WTC11 (cell line): ENCODE data around the gene GABRB1. TPM values are rescaled to one million over a fixed set of nuclear protein-coding genes. Genes with fewer than 3 reads are reported as not detected.

Experiments used
- ATAC-seq: fragments of 200-7000 bp; cut with Tn5 transposase; 2 replicates; pipeline ENCODE4 v1.10.0; 2021; ENCODE audit warnings: mild to moderate bottlenecking, moderate library complexity
- CTCF ChIA-PET: fragments of 300-600 bp; sonication (Branson Sonifier 250); formaldehyde crosslinking; loops from one replicate; lab custom pipeline; 2021; ENCODE audit warnings: antibody characterized with exemption; lab: Charles Lee
- POLR2A ChIA-PET: fragments of 350-600 bp; sonication (Branson Sonifier 250); formaldehyde crosslinking; loops from one replicate; lab custom pipeline; 2021; ENCODE audit warnings: antibody characterized with exemption; lab: Charles Lee
- DNase-seq: peaks from one replicate; pipeline ENCODE4 v3.0.0; 2021; ENCODE audit warnings: low spot score
- H3K27ac Mint-ChIP-seq: 2 replicates; pipeline ENCODE4 v1.8.0; 2021; ENCODE audit warnings: mixed read lengths
- H3K27me3 Mint-ChIP-seq: 2 replicates; pipeline ENCODE4 v1.8.0; 2021; ENCODE audit warnings: low read depth, mild to moderate bottlenecking, moderate library complexity, mixed read lengths
- H3K36me3 Mint-ChIP-seq: 2 replicates; pipeline ENCODE4 v1.8.0; 2021; ENCODE audit warnings: mixed read lengths
- H3K4me1 Mint-ChIP-seq: 2 replicates; pipeline ENCODE4 v1.8.0; 2022; ENCODE audit warnings: mixed read lengths
- H3K4me3 Mint-ChIP-seq: 2 replicates; pipeline ENCODE4 v1.8.0; 2021; ENCODE audit warnings: mild to moderate bottlenecking, moderate library complexity, mixed read lengths
- H3K9me3 Mint-ChIP-seq: 2 replicates; pipeline ENCODE4 v1.8.0; 2021; ENCODE audit warnings: mixed read lengths
- CREB1 ChIP-seq: sonication (generic); formaldehyde crosslinking; IDR thresholded peaks from 2 replicates; pipeline ENCODE4 v1.8.0; 2023; ENCODE audit warnings: mild to moderate bottlenecking, missing genetic modification reagents
- FOXK1 ChIP-seq: sonication (generic); formaldehyde crosslinking; IDR thresholded peaks from 2 replicates; pipeline ENCODE4 v1.8.0; 2022; ENCODE audit warnings: mild to moderate bottlenecking, moderate library complexity, missing genetic modification reagents
- NFYB ChIP-seq: sonication (generic); formaldehyde crosslinking; conservative IDR thresholded peaks from 2 replicates; pipeline ENCODE4 v1.8.0; 2022; ENCODE audit warnings: low read depth, missing genetic modification reagents
- NR2C2 ChIP-seq: sonication (generic); formaldehyde crosslinking; IDR thresholded peaks from 2 replicates; pipeline ENCODE4 v1.8.0; 2022; ENCODE audit warnings: mild to moderate bottlenecking, missing genetic modification reagents
- NR3C1 ChIP-seq: sonication (generic); formaldehyde crosslinking; conservative IDR thresholded peaks from 2 replicates; pipeline ENCODE4 v1.8.1; 2023; ENCODE audit warnings: low read depth, mild to moderate bottlenecking, missing genetic modification reagents
- OVOL2 ChIP-seq: fragments of 250-450 bp; sonication (Bioruptor Pico); IDR thresholded peaks from 2 replicates; pipeline ENCODE4 v1.9.0; 2021; ENCODE audit warnings: mild to moderate bottlenecking, borderline replicate concordance
- RORB ChIP-seq: fragments of 250-450 bp; sonication (Bioruptor Pico); IDR thresholded peaks from 2 replicates; pipeline ENCODE4 v1.9.0; 2021; ENCODE audit warnings: mild to moderate bottlenecking
- SMAD3 ChIP-seq: sonication (generic); formaldehyde crosslinking; IDR thresholded peaks from 2 replicates; pipeline ENCODE4 v1.8.0; 2022; ENCODE audit warnings: missing genetic modification reagents, mild to moderate bottlenecking, borderline replicate concordance
- ZBTB21 ChIP-seq: sonication (generic); formaldehyde crosslinking; IDR thresholded peaks from 2 replicates; pipeline ENCODE4 v1.8.1; 2023; ENCODE audit warnings: mild to moderate bottlenecking, missing genetic modification reagents, borderline replicate concordance
- ZNF219 ChIP-seq: sonication (generic); formaldehyde crosslinking; IDR thresholded peaks from 2 replicates; pipeline ENCODE4 v1.8.0; 2023; ENCODE audit warnings: missing genetic modification reagents, mild to moderate bottlenecking, borderline replicate concordance
- ZNF232 ChIP-seq: sonication (generic); formaldehyde crosslinking; IDR thresholded peaks from 2 replicates; pipeline ENCODE4 v1.8.0; 2022; ENCODE audit warnings: mild to moderate bottlenecking, missing genetic modification reagents
- ZNF263 ChIP-seq: sonication (generic); formaldehyde crosslinking; IDR thresholded peaks from 2 replicates; pipeline ENCODE4 v1.8.1; 2022; ENCODE audit warnings: low read depth, mild to moderate bottlenecking, moderate library complexity, missing genetic modification reagents
- ZNF416 ChIP-seq: fragments of 250-450 bp; sonication (Bioruptor Pico); IDR thresholded peaks from 2 replicates; pipeline ENCODE4 v1.9.0; 2021; ENCODE audit warnings: mild to moderate bottlenecking, inconsistent platforms
- ZNF423 ChIP-seq: fragments of 250-450 bp; sonication (Bioruptor Pico); IDR thresholded peaks from 2 replicates; pipeline ENCODE4 v2.1.2; 2022; ENCODE audit warnings: mild to moderate bottlenecking, moderate library complexity
- total RNA-seq: library from RNA; stranded (reverse); gene quantifications from 3 replicates; pipeline ENCODE4 v1.2.3, GENCODE V29; 2021
- TF ChIP-seq, protein P1 (sequence below): fragments of 250-450 bp; sonication (Bioruptor Pico); IDR thresholded peaks from 2 replicates; pipeline ENCODE4 v1.9.0; 2021; ENCODE audit warnings: moderate library complexity, mild to moderate bottlenecking, inconsistent platforms, borderline replicate concordance
- TF ChIP-seq, protein P2 (sequence below): sonication (generic); formaldehyde crosslinking; IDR thresholded peaks from 2 replicates; pipeline ENCODE4 v1.8.0; 2022; ENCODE audit warnings: mild to moderate bottlenecking, missing genetic modification reagents
- TF ChIP-seq, protein P3 (sequence below): sonication (generic); formaldehyde crosslinking; IDR thresholded peaks from 2 replicates; pipeline ENCODE4 v1.8.1; 2023; ENCODE audit warnings: mild to moderate bottlenecking, missing genetic modification reagents
- TF ChIP-seq, protein P4 (sequence below): sonication (generic); formaldehyde crosslinking; IDR thresholded peaks from 2 replicates; pipeline ENCODE4 v1.8.0; 2022; ENCODE audit warnings: mild to moderate bottlenecking, missing genetic modification reagents
- TF ChIP-seq, protein P5 (sequence below): sonication (generic); formaldehyde crosslinking; IDR thresholded peaks from 2 replicates; pipeline ENCODE4 v1.8.1; 2023; ENCODE audit warnings: mild to moderate bottlenecking, missing genetic modification reagents
- TF ChIP-seq, protein P6 (sequence below): sonication (generic); formaldehyde crosslinking; IDR thresholded peaks from 2 replicates; pipeline ENCODE4 v1.8.1; 2022; ENCODE audit warnings: missing genetic modification reagents, borderline replicate concordance

GABRB1 gene
- total RNA-seq, 1 experiment from 2014 or later = 0.66 TPM

DNA sequence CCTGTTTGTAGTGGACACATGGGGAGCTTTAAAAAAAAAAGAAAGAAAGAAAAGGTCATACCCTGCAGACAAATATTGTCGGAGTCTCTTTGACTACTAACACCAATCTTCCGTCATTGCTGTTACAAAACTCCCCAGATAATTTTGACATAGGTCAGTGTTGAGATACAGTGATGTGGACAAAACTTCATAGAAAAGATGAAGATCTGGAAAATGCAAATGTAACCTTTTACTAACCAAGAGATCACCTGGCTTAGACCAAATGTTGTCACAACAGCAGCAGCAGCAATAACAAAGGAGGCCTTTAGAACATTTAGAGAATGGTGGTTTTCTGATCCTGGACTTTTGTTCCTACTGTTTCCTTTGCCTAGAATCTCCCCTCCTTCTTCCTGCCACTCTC is 440.2 kb downstream of the GABRB1 start:
- Mint-ChIP-seq H3K27me3 (no peaks in the 10 kb centered on the region), H3K9me3 (no peaks in the 10 kb centered on the region), H3K36me3 (no peaks in the 10 kb centered on the region), H3K4me3 (no peak overlapping the region), H3K27ac (0 out of 2 replicates have a peak overlapping the region, but pooled peaks have one; percentile 2)
- POLR2A ChIA-PET = no interaction called here
- DNase-seq = no peak
- TF ChIP-seq, protein P1, sequence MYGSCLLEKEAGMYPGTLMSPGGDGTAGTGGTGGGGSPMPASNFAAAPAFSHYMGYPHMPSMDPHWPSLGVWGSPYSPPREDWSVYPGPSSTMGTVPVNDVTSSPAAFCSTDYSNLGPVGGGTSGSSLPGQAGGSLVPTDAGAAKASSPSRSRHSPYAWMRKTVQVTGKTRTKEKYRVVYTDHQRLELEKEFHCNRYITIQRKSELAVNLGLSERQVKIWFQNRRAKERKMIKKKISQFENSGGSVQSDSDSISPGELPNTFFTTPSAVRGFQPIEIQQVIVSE (CRISPR knock-in tag) = no peak
- no peak for TF ChIP-seq NR3C1 (CRISPR knock-in tag)
- no peak for TF ChIP-seq OVOL2 (CRISPR knock-in tag)
- TF ChIP-seq, all 79 proteins: peak for 0
- CTCF ChIA-PET = no interaction called here
- H3K4me1 Mint-ChIP-seq = peaks cover 17% of the 10 kb centered on the region
- ATAC-seq = no peak; the same call in 1 of the 2 replicates

DNA sequence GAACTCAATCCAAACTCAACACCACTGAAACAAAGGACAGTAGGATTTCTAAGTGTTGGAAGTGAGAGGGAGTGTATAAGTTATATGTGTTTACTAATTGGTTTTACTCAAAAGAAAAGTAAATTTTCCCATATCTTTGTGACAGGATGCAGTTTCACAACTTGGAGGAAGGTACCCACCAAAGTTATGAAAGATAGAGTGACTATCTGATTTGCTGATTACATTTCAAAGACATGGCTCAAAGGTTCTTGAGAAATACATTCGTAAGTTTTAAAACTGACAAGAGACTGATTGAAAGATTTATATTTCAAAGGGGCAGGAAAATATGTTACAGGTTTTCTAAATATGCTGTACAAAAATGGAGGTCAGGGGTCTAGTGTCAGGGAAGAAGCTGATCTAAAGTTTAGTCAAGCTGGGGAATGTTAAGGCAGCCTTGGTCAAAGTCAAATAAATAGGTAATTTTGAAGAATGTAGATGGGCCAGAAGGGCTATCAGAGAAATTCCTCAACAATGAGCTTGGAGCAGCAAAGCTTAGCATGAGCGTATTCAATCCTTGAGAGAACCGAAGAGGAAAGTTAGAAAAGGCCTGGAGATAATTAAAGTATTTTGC is 441.9 kb downstream of the GABRB1 start:
- ATAC-seq = no peak
- peaks cover 18% of the 10 kb centered on the region for H3K4me1 Mint-ChIP-seq
- no peak overlapping the region for H3K27ac Mint-ChIP-seq
- ChIA-PET CTCF (interaction anchor here (0.6 to 1.2 kb wide), 2 partner anchors 9 to 91 kb away, joined by 3 to 4 read pairs; no protein-coding TSS in a partner anchor), POLR2A (no interaction called here)
- DNase-seq = no peak
- TF ChIP-seq CREB1 (no peak), NR3C1 (CRISPR knock-in tag) (no peak), ZNF263 (CRISPR knock-in tag) (no peak), ZBTB21 (CRISPR knock-in tag) (no peak), RORB (CRISPR knock-in tag) (no peak), ZNF416 (CRISPR knock-in tag) (no peak), FOXK1 (CRISPR knock-in tag) (no peak), ZNF219 (CRISPR knock-in tag) (no peak)
- TF ChIP-seq, protein P2, sequence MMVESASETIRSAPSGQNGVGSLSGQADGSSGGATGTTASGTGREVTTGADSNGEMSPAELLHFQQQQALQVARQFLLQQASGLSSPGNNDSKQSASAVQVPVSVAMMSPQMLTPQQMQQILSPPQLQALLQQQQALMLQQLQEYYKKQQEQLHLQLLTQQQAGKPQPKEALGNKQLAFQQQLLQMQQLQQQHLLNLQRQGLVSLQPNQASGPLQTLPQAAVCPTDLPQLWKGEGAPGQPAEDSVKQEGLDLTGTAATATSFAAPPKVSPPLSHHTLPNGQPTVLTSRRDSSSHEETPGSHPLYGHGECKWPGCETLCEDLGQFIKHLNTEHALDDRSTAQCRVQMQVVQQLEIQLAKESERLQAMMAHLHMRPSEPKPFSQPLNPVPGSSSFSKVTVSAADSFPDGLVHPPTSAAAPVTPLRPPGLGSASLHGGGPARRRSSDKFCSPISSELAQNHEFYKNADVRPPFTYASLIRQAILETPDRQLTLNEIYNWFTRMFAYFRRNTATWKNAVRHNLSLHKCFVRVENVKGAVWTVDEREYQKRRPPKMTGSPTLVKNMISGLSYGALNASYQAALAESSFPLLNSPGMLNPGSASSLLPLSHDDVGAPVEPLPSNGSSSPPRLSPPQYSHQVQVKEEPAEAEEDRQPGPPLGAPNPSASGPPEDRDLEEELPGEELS (CRISPR knock-in tag) = no peak
- TF ChIP-seq, protein P3, sequence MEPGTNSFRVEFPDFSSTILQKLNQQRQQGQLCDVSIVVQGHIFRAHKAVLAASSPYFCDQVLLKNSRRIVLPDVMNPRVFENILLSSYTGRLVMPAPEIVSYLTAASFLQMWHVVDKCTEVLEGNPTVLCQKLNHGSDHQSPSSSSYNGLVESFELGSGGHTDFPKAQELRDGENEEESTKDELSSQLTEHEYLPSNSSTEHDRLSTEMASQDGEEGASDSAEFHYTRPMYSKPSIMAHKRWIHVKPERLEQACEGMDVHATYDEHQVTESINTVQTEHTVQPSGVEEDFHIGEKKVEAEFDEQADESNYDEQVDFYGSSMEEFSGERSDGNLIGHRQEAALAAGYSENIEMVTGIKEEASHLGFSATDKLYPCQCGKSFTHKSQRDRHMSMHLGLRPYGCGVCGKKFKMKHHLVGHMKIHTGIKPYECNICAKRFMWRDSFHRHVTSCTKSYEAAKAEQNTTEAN (CRISPR knock-in tag) = no peak
- TF ChIP-seq, protein P4, sequence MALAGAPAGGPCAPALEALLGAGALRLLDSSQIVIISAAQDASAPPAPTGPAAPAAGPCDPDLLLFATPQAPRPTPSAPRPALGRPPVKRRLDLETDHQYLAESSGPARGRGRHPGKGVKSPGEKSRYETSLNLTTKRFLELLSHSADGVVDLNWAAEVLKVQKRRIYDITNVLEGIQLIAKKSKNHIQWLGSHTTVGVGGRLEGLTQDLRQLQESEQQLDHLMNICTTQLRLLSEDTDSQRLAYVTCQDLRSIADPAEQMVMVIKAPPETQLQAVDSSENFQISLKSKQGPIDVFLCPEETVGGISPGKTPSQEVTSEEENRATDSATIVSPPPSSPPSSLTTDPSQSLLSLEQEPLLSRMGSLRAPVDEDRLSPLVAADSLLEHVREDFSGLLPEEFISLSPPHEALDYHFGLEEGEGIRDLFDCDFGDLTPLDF (CRISPR knock-in tag) = no peak
- no peaks in the 10 kb centered on the region for H3K36me3 Mint-ChIP-seq
- H3K27me3 Mint-ChIP-seq = no peaks in the 10 kb centered on the region
- H3K9me3 Mint-ChIP-seq = no peaks in the 10 kb centered on the region
- H3K4me3 Mint-ChIP-seq = no peak overlapping the region

DNA sequence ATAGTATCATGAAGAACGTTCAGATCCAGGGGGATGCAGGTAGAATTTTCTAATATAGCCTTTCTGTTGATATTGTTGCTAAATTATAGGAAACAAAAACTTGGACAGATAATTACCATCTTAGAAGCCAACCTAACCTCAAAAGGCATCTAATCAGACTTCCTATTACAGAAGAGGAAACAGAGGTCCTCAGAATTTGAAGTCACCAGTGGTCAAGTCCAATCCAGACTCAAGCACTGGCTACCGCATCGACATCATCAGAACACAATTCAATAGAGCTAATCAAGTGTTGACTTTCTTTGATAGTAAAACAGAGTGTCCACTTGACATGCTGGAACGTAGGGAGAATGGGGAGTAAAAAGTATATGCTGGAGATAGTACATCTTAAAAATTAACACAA is 443.4 kb downstream of the GABRB1 start:
- Mint-ChIP-seq H3K4me3 (no peak overlapping the region), H3K4me1 (peaks cover 18% of the 10 kb centered on the region), H3K27me3 (no peaks in the 10 kb centered on the region), H3K27ac (no peak overlapping the region), H3K9me3 (no peaks in the 10 kb centered on the region), H3K36me3 (no peaks in the 10 kb centered on the region)
- ChIA-PET POLR2A (no interaction called here), CTCF (no interaction called here)
- no peak for DNase-seq
- ATAC-seq = no peak
- TF ChIP-seq, protein P5, sequence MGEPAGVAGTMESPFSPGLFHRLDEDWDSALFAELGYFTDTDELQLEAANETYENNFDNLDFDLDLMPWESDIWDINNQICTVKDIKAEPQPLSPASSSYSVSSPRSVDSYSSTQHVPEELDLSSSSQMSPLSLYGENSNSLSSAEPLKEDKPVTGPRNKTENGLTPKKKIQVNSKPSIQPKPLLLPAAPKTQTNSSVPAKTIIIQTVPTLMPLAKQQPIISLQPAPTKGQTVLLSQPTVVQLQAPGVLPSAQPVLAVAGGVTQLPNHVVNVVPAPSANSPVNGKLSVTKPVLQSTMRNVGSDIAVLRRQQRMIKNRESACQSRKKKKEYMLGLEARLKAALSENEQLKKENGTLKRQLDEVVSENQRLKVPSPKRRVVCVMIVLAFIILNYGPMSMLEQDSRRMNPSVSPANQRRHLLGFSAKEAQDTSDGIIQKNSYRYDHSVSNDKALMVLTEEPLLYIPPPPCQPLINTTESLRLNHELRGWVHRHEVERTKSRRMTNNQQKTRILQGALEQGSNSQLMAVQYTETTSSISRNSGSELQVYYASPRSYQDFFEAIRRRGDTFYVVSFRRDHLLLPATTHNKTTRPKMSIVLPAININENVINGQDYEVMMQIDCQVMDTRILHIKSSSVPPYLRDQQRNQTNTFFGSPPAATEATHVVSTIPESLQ (CRISPR knock-in tag) = no peak
- no peak for TF ChIP-seq SMAD3 (CRISPR knock-in tag)
- TF ChIP-seq, protein P6, sequence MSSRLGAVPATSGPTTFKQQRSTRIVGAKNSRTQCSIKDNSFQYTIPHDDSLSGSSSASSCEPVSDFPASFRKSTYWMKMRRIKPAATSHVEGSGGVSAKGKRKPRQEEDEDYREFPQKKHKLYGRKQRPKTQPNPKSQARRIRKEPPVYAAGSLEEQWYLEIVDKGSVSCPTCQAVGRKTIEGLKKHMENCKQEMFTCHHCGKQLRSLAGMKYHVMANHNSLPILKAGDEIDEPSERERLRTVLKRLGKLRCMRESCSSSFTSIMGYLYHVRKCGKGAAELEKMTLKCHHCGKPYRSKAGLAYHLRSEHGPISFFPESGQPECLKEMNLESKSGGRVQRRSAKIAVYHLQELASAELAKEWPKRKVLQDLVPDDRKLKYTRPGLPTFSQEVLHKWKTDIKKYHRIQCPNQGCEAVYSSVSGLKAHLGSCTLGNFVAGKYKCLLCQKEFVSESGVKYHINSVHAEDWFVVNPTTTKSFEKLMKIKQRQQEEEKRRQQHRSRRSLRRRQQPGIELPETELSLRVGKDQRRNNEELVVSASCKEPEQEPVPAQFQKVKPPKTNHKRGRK = no peak
- no peak for TF ChIP-seq FOXK1 (CRISPR knock-in tag)
- no peak for TF ChIP-seq NFYB (CRISPR knock-in tag)
- no peak for TF ChIP-seq ZNF232
- TF ChIP-seq NR2C2 = no peak
- no peak for TF ChIP-seq ZNF423
